Activated B cell treated with CpG ODN at 0.5 μM for 24 hours (primary cell): ENCODE measurements around the gene STPG1. TPM values are rescaled to one million over a fixed set of nuclear protein-coding genes. Genes with fewer than 3 reads are reported as not detected.

Experiments used
- ATAC-seq: fragments of 200-7000 bp; cut with Tn5 transposase; one replicate; pipeline ENCODE4 v1.10.0; 2021; ENCODE audit warnings: low read depth, mild to moderate bottlenecking, moderate library complexity
- CTCF ChIA-PET: fragments of 350-600 bp; sonication (Branson Sonifier 250); formaldehyde crosslinking; loops from one replicate; lab custom pipeline; 2021; ENCODE audit warnings: antibody characterized with exemption; lab: Charles Lee
- POLR2A ChIA-PET: fragments of 350-600 bp; sonication (Branson Sonifier 250); formaldehyde crosslinking; loops from one replicate; lab custom pipeline; 2021; ENCODE audit warnings: antibody characterized with exemption; lab: Charles Lee
- DNase-seq: peaks from one replicate; pipeline ENCODE4 v3.0.0; 2022
- H3K27ac Mint-ChIP-seq: one replicate; pipeline ENCODE4 v1.8.0; 2020; ENCODE audit warnings: mixed read lengths
- H3K27me3 Mint-ChIP-seq: one replicate; pipeline ENCODE4 v1.8.0; 2021; ENCODE audit warnings: mixed read lengths
- H3K36me3 Mint-ChIP-seq: one replicate; pipeline ENCODE4 v1.8.0; 2021; ENCODE audit warnings: low read depth, mixed read lengths
- H3K4me1 Mint-ChIP-seq: one replicate; pipeline ENCODE4 v1.8.0; 2021; ENCODE audit warnings: mixed read lengths
- H3K4me3 Mint-ChIP-seq: one replicate; pipeline ENCODE4 v1.8.0; 2020; ENCODE audit warnings: mild to moderate bottlenecking, mixed read lengths
- H3K9me3 Mint-ChIP-seq: one replicate; pipeline ENCODE4 v1.8.0; 2020; ENCODE audit warnings: mixed read lengths
- CTCF ChIP-seq: fragments of 200-600 bp; IDR thresholded peaks from one replicate; pipeline ENCODE4 v1.8.0; 2022; ENCODE audit warnings: antibody characterized with exemption, mild to moderate bottlenecking
- intact Hi-C: fragments of 100-400 bp; cut with micrococcal nuclease; formaldehyde crosslinking; loops from one replicate; pipeline ENCODE4 v1.15.1; 2024
- total RNA-seq: library from RNA; stranded (reverse); gene quantifications from 2 replicates; pipeline ENCODE4 v1.2.3, GENCODE V29; 2022

Gene STPG1
- total RNA-seq, 1 donor from 2014 or later = 7.4 TPM

- TF ChIP-seq CTCF = no peak
- ChIA-PET CTCF (interaction anchor here (1.1 to 5.9 kb wide), 8 partner anchors 14 to 171 kb away, joined by 3 to 74 read pairs (median 10); no protein-coding TSS in a partner anchor), POLR2A (interaction anchor here (0.8 to 4.4 kb wide), 4 partner anchors 25 to 119 kb away, joined by 3 to 42 read pairs (median 6); partner anchors contain the start of gene RCAN3)
- peak overlapping the region; percentile 98 for H3K4me3 Mint-ChIP-seq
- H3K27ac Mint-ChIP-seq = peak overlapping the region; percentile 80
- ATAC-seq = peak; percentile 14
- no peaks in the 10 kb centered on the region for H3K27me3 Mint-ChIP-seq
- H3K9me3 Mint-ChIP-seq = no peaks in the 10 kb centered on the region
- peaks cover 40% of the 10 kb centered on the region for H3K36me3 Mint-ChIP-seq
- DNase-seq = no peak
- H3K4me1 Mint-ChIP-seq = peaks cover 52% of the 10 kb centered on the region
- intact Hi-C loops = loop anchor here (5.0 to 10.0 kb wide), 4 partner anchors 65 to 1072 kb away; partner anchors contain the start of genes CLIC4, HNRNPR and RSRP1
These were observed 3.2 kb upstream of the STPG1 start for GRCh38 chr1:24416666-24417391.

DNA sequence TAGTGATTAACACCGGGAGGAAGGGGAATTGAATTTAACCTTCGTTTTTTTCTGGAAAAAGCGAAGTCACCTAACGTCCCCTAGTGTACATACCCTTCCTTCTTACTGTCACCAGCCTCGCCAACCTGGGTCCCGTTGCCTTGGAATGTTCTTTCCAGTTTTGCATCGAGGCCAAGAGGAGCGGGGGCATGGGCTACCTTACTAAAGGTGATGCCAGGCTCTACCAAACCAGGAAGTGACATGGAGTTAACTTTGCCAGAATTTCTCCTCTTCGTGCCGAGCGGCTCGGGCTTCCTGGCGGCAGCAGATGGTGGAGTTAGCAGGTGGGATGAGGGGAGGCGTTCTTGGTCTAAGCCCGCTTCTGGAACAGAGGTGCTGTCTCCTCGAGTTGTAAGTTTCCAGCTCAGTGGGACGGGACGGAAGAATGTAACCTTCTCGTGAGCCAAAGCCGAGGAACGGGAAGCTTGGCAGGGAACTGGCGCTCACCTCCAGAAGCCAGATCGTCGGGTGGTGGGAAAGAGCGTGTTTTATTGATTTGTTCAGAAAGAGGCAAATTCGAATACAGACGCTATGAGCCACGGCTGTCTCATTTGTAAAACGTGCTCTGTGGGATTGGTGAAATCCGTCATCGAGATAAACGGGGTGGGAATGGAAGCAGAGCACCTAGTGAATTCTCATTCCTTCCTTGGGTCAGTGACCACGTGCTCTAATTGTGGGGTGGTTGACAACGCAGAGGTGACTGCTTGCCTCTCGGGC lies 2.5 kb upstream of the STPG1 start:
- Mint-ChIP-seq H3K27me3 (no peaks in the 10 kb centered on the region), H3K36me3 (peaks cover 33% of the 10 kb centered on the region), H3K9me3 (no peaks in the 10 kb centered on the region), H3K4me3 (peak overlapping the region; percentile 98), H3K27ac (peak overlapping the region; percentile 80), H3K4me1 (peaks cover 53% of the 10 kb centered on the region)
- DNase-seq (no peak), ATAC-seq (peak; percentile 4)
- CTCF ChIA-PET = interaction anchor here (0.5 to 5.9 kb wide), 26 partner anchors 8 to 685 kb away, joined by 3 to 74 read pairs (median 5); partner anchors contain the start of gene RCAN3
- intact Hi-C loops = loop anchor here (1.0 to 10.0 kb wide), 12 partner anchors 24 to 1071 kb away; partner anchors contain the start of genes CLIC4, HNRNPR, RCAN3 and RSRP1
- TF ChIP-seq CTCF = no peak
- POLR2A ChIA-PET = interaction anchor here (0.6 to 4.4 kb wide), 18 partner anchors 16 to 228 kb away, joined by 3 to 42 read pairs (median 5); partner anchors contain the start of genes RCAN3 and SRRM1

GRCh38 chr1:24415334-24415909 lies 1.8 kb upstream of the STPG1 start, which contains the start of gene NIPAL3:
TSS of gene NIPAL3 (plus strand) at chr1:24415802. CDS start at chr1:24419548, 3,746 bp downstream.
- ATAC-seq (peak; percentile 92), DNase-seq (peak; percentile 86)
- POLR2A ChIA-PET = interaction anchor here (0.5 to 4.4 kb wide), 19 partner anchors 16 to 800 kb away, joined by 3 to 42 read pairs (median 5); partner anchors contain the start of genes RCAN3 and SRRM1
- no peaks in the 10 kb centered on the region for H3K27me3 Mint-ChIP-seq
- peak within 1 kb of the TSS; percentile 80 for H3K27ac Mint-ChIP-seq
- H3K4me3 Mint-ChIP-seq = peak within 1 kb of the TSS; percentile 98
- no peaks in the 10 kb centered on the region for H3K9me3 Mint-ChIP-seq
- CTCF ChIA-PET = interaction anchor here (0.5 to 5.9 kb wide), 27 partner anchors 9 to 685 kb away, joined by 3 to 74 read pairs (median 5); partner anchors contain the start of gene RCAN3
- H3K36me3 Mint-ChIP-seq = peaks cover 26% of the 10 kb centered on the region
- TF ChIP-seq CTCF = peak; percentile 85
- intact Hi-C loops = loop anchor here (1.0 to 10.0 kb wide), 12 partner anchors 23 to 1071 kb away; partner anchors contain the start of genes CLIC4, HNRNPR, RCAN3 and RSRP1
- H3K4me1 Mint-ChIP-seq = peaks cover 53% of the 10 kb centered on the region

DNA sequence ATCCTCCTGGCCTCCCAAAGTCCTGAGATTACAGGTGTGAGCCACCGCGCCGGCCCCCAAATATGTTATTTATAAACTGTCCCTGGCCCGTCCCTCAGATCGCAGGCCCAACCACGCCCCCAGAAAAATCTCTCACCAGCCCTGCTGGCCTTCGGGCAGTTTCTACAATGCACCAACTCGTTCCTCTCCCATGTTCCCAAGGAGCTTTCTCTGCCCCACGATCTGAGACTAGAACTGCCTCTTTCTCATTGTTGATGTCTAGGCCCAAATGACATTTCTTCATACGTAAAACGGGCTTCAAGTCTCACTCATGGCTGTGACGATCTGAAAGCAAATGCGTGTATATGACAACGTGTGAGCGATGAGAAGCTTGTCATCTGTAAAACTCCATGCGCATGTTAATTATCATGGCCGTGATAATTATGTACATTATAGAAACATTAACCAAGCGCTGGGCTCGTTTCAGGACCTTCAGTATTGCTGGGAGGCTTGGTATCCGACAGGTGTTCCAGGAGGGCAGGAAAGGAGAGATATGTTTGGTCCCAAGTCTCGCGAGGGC lies 1.3 kb upstream of the STPG1 start:
- CTCF ChIA-PET = interaction anchor here (0.6 to 5.9 kb wide), 24 partner anchors 10 to 264 kb away, joined by 3 to 74 read pairs (median 5); partner anchors contain the start of gene RCAN3
- H3K36me3 Mint-ChIP-seq = peaks cover 22% of the 10 kb centered on the region
- intact Hi-C loops = loop anchor here (1.0 to 10.0 kb wide), 12 partner anchors 23 to 1070 kb away; partner anchors contain the start of genes CLIC4, HNRNPR, RCAN3 and RSRP1
- H3K27ac Mint-ChIP-seq = peak overlapping the region; percentile 80
- ATAC-seq (no peak), DNase-seq (no peak)
- no peak for TF ChIP-seq CTCF
- H3K27me3 Mint-ChIP-seq = no peaks in the 10 kb centered on the region
- H3K4me1 Mint-ChIP-seq = peaks cover 53% of the 10 kb centered on the region
- H3K9me3 Mint-ChIP-seq = no peaks in the 10 kb centered on the region
- POLR2A ChIA-PET = interaction anchor here (0.5 to 4.4 kb wide), 18 partner anchors 22 to 800 kb away, joined by 3 to 42 read pairs (median 6); partner anchors contain the start of genes RCAN3 and SRRM1
- H3K4me3 Mint-ChIP-seq = peak overlapping the region; percentile 98
